ENCODE data around the gene NES.

Gene NES

DNA sequence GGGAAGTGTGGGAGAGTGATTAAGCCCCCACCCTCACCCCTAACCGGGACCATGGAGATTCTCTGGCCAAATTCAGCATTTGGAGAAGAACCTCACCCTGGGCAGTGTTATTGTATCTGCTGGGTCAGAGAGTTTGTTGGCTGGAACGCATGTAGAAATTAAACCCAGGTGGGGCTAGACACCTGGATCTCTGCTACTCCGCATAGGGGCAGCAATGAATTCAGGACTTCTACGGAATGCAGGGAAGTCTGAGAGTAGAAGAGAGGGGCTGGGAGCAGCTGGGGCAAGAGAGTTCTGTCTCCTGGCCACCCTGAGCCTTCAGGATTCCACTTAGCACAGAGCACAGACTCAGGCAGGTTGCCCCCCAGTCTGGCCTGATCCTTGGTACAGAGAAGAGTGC, 31.8 kb upstream of the NES start:
- no peaks in the 10 kb centered on the region for H3K9me3 ChIP-seq
- no peak for DNase-seq
- H3K36me3 ChIP-seq, result no peaks in the 10 kb centered on the region
- peaks cover 7% of the 10 kb centered on the region for H3K27me3 ChIP-seq
- TF ChIP-seq, protein P1, sequence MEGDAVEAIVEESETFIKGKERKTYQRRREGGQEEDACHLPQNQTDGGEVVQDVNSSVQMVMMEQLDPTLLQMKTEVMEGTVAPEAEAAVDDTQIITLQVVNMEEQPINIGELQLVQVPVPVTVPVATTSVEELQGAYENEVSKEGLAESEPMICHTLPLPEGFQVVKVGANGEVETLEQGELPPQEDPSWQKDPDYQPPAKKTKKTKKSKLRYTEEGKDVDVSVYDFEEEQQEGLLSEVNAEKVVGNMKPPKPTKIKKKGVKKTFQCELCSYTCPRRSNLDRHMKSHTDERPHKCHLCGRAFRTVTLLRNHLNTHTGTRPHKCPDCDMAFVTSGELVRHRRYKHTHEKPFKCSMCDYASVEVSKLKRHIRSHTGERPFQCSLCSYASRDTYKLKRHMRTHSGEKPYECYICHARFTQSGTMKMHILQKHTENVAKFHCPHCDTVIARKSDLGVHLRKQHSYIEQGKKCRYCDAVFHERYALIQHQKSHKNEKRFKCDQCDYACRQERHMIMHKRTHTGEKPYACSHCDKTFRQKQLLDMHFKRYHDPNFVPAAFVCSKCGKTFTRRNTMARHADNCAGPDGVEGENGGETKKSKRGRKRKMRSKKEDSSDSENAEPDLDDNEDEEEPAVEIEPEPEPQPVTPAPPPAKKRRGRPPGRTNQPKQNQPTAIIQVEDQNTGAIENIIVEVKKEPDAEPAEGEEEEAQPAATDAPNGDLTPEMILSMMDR (IDR thresholded peaks at IDR 0.05; ENCODE audit: low read depth, low read length), result no peak
- H3K4me1 ChIP-seq, result peaks cover 62% of the 10 kb centered on the region
- no peak overlapping the region for H3K4me3 ChIP-seq (ENCODE audit: low read depth, low read length)

DNA sequence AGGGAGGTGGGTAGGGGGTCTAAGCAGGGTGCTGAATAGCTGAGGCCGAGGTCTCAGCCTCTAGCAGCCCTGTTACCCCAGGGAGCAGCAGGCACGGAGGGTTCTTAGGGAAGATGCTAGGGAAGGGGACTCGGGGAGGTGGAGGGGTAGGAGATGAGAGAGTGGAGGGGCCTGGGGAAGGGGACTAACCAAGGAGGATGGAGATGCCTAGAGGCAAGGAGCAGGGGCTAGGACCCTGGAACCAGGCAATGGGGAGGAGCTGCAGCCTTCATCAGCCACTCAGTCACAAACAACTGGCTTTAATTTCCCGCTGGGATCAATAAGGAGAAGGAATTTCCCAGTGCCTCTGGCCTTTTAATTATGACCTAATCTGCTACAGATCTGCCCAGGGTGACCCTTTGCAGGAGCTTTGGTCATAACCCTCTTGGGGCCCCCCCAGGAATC, 31.0 kb upstream of the NES start:
- Histone ChIP-seq H3K27me3 (peaks cover 7% of the 10 kb centered on the region), H3K4me3 (ENCODE audit: low read depth, low read length) (no peak overlapping the region), H3K9me3 (no peaks in the 10 kb centered on the region), H3K4me1 (peaks cover 70% of the 10 kb centered on the region), H3K36me3 (no peaks in the 10 kb centered on the region)
- TF ChIP-seq, protein P1 (IDR thresholded peaks at IDR 0.05; ENCODE audit: low read depth, low read length), result no peak
- no peak for DNase-seq

DNA sequence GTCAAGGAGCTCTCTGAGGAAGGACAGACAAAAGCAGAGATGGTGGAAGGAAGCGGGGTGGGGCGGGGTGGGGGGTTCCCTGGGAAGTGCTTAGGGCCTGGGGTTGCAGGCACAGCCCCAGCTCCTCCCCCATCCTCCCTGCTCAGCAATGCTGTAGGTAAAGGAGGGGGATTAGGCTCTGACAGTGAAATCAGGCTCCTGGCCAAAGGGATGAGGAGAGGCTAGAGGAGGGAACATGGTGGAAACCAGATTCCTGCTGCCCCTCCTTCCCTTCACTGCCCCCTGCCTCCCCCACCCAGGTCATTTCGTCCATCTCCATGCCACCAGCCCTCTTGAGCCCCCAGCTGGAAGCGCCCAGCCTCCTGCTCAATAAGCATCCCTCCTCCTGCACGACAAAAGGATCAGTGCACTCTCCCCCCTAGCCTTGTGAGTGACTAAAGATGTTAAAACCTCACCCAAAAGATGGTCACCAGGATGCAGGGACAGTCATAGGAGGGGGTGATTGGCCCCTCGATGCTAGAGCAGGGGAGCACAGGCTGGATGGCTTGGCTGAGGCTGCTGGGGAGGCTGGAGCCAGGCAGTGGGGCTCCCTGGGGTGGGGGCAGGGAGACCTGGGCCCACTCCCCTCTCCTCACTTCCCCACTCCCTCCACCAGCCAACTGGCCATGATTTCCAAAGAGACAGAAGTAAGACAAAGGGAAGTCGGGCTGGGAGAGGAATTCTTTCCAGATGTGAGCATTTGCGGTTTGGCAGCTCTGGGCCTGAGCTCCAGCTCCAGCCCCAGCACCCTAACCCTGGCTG, 30.4 kb upstream of the NES start:
- DNase-seq, result no peak
- no peaks in the 10 kb centered on the region for H3K36me3 ChIP-seq
- H3K4me3 ChIP-seq (ENCODE audit: low read depth, low read length), result no peak overlapping the region
- peaks cover 68% of the 10 kb centered on the region for H3K4me1 ChIP-seq
- TF ChIP-seq, protein P1 (IDR thresholded peaks at IDR 0.05; ENCODE audit: low read depth, low read length), result no peak
- no peaks in the 10 kb centered on the region for H3K9me3 ChIP-seq
- H3K27me3 ChIP-seq, result peaks cover 7% of the 10 kb centered on the region

DNA sequence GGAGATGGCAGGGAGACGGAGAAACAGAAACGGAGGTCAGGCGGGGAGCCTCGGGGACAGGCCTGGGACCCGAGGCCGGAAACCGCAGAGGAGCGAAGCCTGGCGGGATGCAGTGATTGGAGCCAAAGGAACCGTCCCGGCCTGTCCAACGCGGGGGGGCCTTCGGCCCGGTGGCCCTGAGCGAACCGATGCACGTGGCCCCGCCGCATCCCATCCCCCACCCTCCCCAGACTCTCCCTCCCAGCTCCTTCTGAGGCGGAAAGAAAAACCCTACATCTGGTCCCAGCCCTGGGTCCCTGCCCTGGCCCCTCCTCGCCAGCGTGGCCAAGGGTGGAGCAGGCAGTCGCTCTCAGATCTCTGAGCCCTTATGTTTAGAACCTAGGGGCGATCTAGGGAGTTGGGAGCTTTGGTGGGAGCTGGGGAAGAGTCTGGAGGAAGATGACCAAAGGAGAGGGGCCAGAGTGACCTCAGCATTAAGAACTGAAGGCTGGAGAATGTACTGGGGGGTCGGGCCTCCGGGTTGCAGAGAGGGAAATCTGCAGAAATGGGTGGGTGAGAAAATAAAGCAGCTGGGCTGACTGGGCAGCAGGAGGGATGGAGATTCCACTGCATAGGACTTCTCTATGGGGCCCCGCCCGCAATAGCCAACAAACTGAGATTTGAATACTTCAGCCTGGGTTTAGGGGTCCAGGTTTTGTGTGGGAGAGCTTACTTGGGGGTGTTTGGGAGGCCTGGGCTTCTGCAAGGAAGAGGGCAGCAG, 29.6 kb upstream of the NES start:
- DNase-seq, result peak; percentile 40
- no peaks in the 10 kb centered on the region for H3K9me3 ChIP-seq
- H3K27me3 ChIP-seq, result peaks cover 7% of the 10 kb centered on the region
- no peaks in the 10 kb centered on the region for H3K36me3 ChIP-seq
- H3K4me3 ChIP-seq (ENCODE audit: low read depth, low read length), result peak overlapping the region; percentile 62
- TF ChIP-seq, protein P1 (IDR thresholded peaks at IDR 0.05; ENCODE audit: low read depth, low read length), result no peak
- H3K4me1 ChIP-seq, result peaks cover 60% of the 10 kb centered on the region

DNA sequence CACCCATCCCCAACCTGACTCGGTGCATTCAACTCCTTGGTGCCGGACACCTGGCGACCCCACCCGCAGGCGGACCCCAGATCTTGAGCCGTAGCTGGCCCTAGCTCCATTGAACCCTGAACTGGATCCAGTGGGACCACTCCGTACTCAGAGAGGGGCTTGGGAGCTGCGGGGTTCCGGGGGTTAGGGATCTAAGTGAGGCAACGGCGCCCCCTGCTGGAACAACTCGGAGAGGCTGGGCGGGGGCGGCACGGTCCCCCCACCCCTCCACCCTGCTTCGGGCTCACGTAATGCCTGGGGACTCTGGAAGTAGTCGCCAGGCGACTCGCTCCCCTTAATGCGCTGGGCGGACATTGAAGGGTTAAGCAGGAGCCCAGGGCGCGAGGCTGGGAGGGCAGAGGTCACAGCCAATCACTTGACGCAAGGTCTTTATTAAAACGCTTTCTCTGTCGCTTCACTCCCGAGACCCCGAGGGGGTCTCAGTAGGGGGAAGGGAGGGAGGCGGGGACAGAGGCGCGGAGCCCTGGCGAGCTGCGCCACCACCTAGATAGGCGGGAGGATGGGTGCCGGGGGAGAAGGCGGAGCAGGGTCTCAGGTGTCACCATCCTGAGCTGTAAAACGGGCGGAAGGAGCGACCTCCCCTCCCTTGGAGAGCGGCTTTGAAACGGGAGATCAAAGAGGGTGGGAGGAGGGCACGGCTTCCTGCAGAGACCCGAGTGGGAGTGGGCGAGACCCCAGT, 28.9 kb upstream of the NES start:
- DNase-seq, result peak; percentile 79
- TF ChIP-seq, protein P1 (IDR thresholded peaks at IDR 0.05; ENCODE audit: low read depth, low read length), result peak; percentile 76
- H3K36me3 ChIP-seq, result no peaks in the 10 kb centered on the region
- peak overlapping the region; percentile 62 for H3K4me3 ChIP-seq (ENCODE audit: low read depth, low read length)
- no peaks in the 10 kb centered on the region for H3K9me3 ChIP-seq
- peaks cover 7% of the 10 kb centered on the region for H3K27me3 ChIP-seq
- H3K4me1 ChIP-seq, result peaks cover 60% of the 10 kb centered on the region

All from BE2C (cell line).